Bronchial epithelial cell (primary cell): Measurements from ENCODE around the gene ZNF888. TPM values are rescaled to one million over a fixed set of nuclear protein-coding genes. Genes with fewer than 3 reads are reported as not detected.
A peak's percentile ranks its signal among the peaks of the same experiment; 100 is the strongest.
"Not testable (repeated sequence)": the region's sequence is repeated elsewhere in the genome, so short reads cannot be mapped to it uniquely, and the experiment has no call there.

ENCODE experiments used
- DNase-seq: peaks from one replicate; pipeline ENCODE4 v3.0.0-alpha.2; 2010; ENCODE audit warnings: low read depth
- FAIRE-seq: peaks from 2 replicates; lab custom pipeline; 2011; peaks lifted over from hg19 to GRCh38; lab: Jason Lieb, UNC
- H3K27me3 ChIP-seq: 2 replicates; pipeline ENCODE4 v1.5.1; 2011; ENCODE audit warnings: low read length; ENCODE audit not compliant: control insufficient read depth, insufficient read depth
- H3K36me3 ChIP-seq: 2 replicates; pipeline ENCODE4 v1.5.1; 2011; ENCODE audit warnings: low read length; ENCODE audit not compliant: control insufficient read depth, insufficient read depth
- H3K4me3 ChIP-seq: 2 replicates; pipeline ENCODE4 v1.5.1; 2011; ENCODE audit warnings: mild to moderate bottlenecking, low read depth, low read length, control low read depth
- CTCF ChIP-seq: IDR thresholded peaks from 2 replicates; pipeline ENCODE4 v1.5.1; 2011; ENCODE audit warnings: mild to moderate bottlenecking, moderate library complexity, low read length, control low read depth, inconsistent platforms; ENCODE audit not compliant: insufficient read depth, severe bottlenecking
- total RNA-seq: library from RNA; depleted of rRNA; stranded (reverse); fragments of >200 nt; gene quantifications from 2 replicates; pipeline ENCODE4 v1.2.1, GENCODE V29; 2014

Gene ZNF888
- total RNA-seq, 1 donor from 2014 or later, result 9.7 TPM

GRCh38 chr19:52946322-52947310 is 23.4 kb upstream of the ZNF888 start:
- no peak for DNase-seq
- FAIRE-seq, result no peak
- Histone ChIP-seq H3K27me3 (no peaks in the 10 kb centered on the region), H3K36me3 (peaks cover 1% of the 10 kb centered on the region), H3K4me3 (no peak overlapping the region)
- no peak for TF ChIP-seq CTCF

- DNase-seq, result no peak
- Histone ChIP-seq H3K4me3 (no peak overlapping the region), H3K27me3 (no peaks in the 10 kb centered on the region), H3K36me3 (no peaks in the 10 kb centered on the region)
- no peak for FAIRE-seq
- no peak for TF ChIP-seq CTCF
Measured at GRCh38 chr19:52945652-52946321, 22.6 kb upstream of the ZNF888 start.

GRCh38 chr19:52944703-52945493 is 21.7 kb upstream of the ZNF888 start:
- H3K36me3 ChIP-seq, H3K27me3 ChIP-seq, FAIRE-seq, H3K4me3 ChIP-seq: not testable (repeated sequence)
- DNase-seq, result peak; percentile 33

- DNase-seq, result peak; percentile 63
- no peak for TF ChIP-seq CTCF
- FAIRE-seq, result no peak
- Histone ChIP-seq H3K36me3 (no peaks in the 10 kb centered on the region), H3K27me3 (no peaks in the 10 kb centered on the region), H3K4me3 (no peak overlapping the region)
Measured at GRCh38 chr19:52943884-52944643, 20.8 kb upstream of the ZNF888 start.

GRCh38 chr19:52943134-52943883 is 20.1 kb upstream of the ZNF888 start:
- Histone ChIP-seq H3K36me3 (no peaks in the 10 kb centered on the region), H3K4me3 (peak overlapping the region; percentile 23), H3K27me3 (no peaks in the 10 kb centered on the region)
- no peak for TF ChIP-seq CTCF
- FAIRE-seq, result no peak
- no peak for DNase-seq
